Keratinocyte (primary cell): ENCODE data around the gene MCTS1. TPM values are rescaled to one million over a fixed set of nuclear protein-coding genes. Genes with fewer than 3 reads are reported as not detected.

ENCODE experiments used
- DNase-seq: peaks from one replicate; pipeline ENCODE4 v3.0.0-alpha.2; 2011; ENCODE audit warnings: low read depth, missing footprints, low spot score
- FAIRE-seq: peaks from 2 replicates; lab custom pipeline; 2011; peaks lifted over from hg19 to GRCh38; lab: Jason Lieb, UNC
- H2AFZ ChIP-seq: 2 replicates; pipeline ENCODE4 v1.6.0; 2012; ENCODE audit warnings: low read length, control low read depth, inconsistent platforms; ENCODE audit not compliant: control insufficient read depth
- H3K27ac ChIP-seq: 2 replicates; pipeline ENCODE4 v1.5.1; 2011; ENCODE audit warnings: low read length; ENCODE audit not compliant: control insufficient read depth, insufficient read depth
- H3K27me3 ChIP-seq: 3 replicates; pipeline ENCODE4 v1.6.0; 2011; ENCODE audit warnings: low read length; ENCODE audit not compliant: control insufficient read depth, insufficient read depth; ENCODE audit errors: extremely low read depth
- H3K36me3 ChIP-seq, 2 experiments: 2 replicates in 1 of 2; 3 replicates in 1 of 2; pipeline ENCODE4 v1.5.1; 2011; ENCODE audit warnings: low read length in 2 of 2, mild to moderate bottlenecking in 1 of 2; ENCODE audit not compliant: control insufficient read depth in 2 of 2, insufficient read depth in 2 of 2; ENCODE audit errors: extremely low read depth in 1 of 2
- H3K4me1 ChIP-seq: 3 replicates; pipeline ENCODE4 v1.5.1; 2011; ENCODE audit warnings: low read length; ENCODE audit not compliant: control insufficient read depth, insufficient read depth; ENCODE audit errors: extremely low read depth
- H3K4me2 ChIP-seq: 3 replicates; pipeline ENCODE4 v1.6.0; 2011; ENCODE audit warnings: low read depth, low read length; ENCODE audit not compliant: control insufficient read depth, insufficient read depth; ENCODE audit errors: extremely low read depth
- H3K4me3 ChIP-seq, 3 experiments: fragments of 200-600 bp in 1 of 3; sonication (generic) in 1 of 3; 2 replicates in 2 of 3; 3 replicates in 1 of 3; pipeline ENCODE4 v1.5.1; 2011 to 2016; ENCODE audit warnings: low read length in 3 of 3, mild to moderate bottlenecking in 3 of 3, control low read depth in 2 of 3, inconsistent platforms in 1 of 3, low read depth in 1 of 3, mixed read lengths in 1 of 3, mixed run types in 1 of 3, moderate library complexity in 1 of 3; ENCODE audit not compliant: control insufficient read depth in 2 of 3, insufficient read depth in 2 of 3; ENCODE audit errors: extremely low read depth in 1 of 3
- H3K79me2 ChIP-seq: 2 replicates; pipeline ENCODE4 v1.6.0; 2012; ENCODE audit warnings: low read length; ENCODE audit not compliant: control insufficient read depth, insufficient read depth
- H3K9ac ChIP-seq: 3 replicates; pipeline ENCODE4 v1.6.0; 2011; ENCODE audit warnings: low read length; ENCODE audit not compliant: control insufficient read depth, insufficient read depth; ENCODE audit errors: extremely low read depth
- H3K9me1 ChIP-seq: 3 replicates; pipeline ENCODE4 v1.6.0; 2011; ENCODE audit warnings: low read length; ENCODE audit not compliant: control insufficient read depth, insufficient read depth; ENCODE audit errors: extremely low read depth
- H3K9me3 ChIP-seq: 2 replicates; pipeline ENCODE4 v1.5.1; 2012; ENCODE audit warnings: low read depth, low read length; ENCODE audit not compliant: control insufficient read depth
- H4K20me1 ChIP-seq: 3 replicates; pipeline ENCODE4 v1.6.0; 2011; ENCODE audit warnings: low read length; ENCODE audit not compliant: control insufficient read depth, insufficient read depth; ENCODE audit errors: extremely low read depth
- CTCF ChIP-seq, 3 experiments: IDR thresholded peaks in 1 of 3; conservative IDR thresholded peaks in 1 of 3; optimal IDR thresholded peaks in 1 of 3; 2 replicates in 2 of 3; 3 replicates in 1 of 3; pipeline versions ENCODE3 to v1.5.1; 2011; ENCODE audit warnings: low read length in 3 of 3, mild to moderate bottlenecking in 3 of 3, moderate library complexity in 2 of 3, control low read depth in 1 of 3, inconsistent platforms in 1 of 3; ENCODE audit not compliant: insufficient read depth in 2 of 3; ENCODE audit errors: extremely low read depth in 1 of 3
- EZH2 ChIP-seq: IDR thresholded peaks from one replicate; pipeline ENCODE4 v1.6.1; 2012; ENCODE audit warnings: inconsistent platforms, mild to moderate bottlenecking, low read length, moderate library complexity
- dilution Hi-C: fragments of 300-500 bp; cut with MboI; formaldehyde crosslinking; loops from one replicate; pipeline ENCODE4 v1.7.0; 2020; ENCODE audit warnings: low sequenced_read_pairs; ENCODE audit not compliant: extremely low pct_ligation_motif_present
- polyA plus RNA-seq, 5 experiments: library from polyadenylated mRNA; depleted of rRNA in 3 of 5; stranded (reverse) in 3 of 5; stranded (forward) in 1 of 5; unstranded in 1 of 5; fragments of >200 nt; gene quantifications; 1 replicate in 1 of 5; 2 replicates in 3 of 5; 3 replicates in 1 of 5; pipeline versions ENCODE4 v1.2.1 to v1.2.3, GENCODE V29; 2011 to 2012; ENCODE audit warnings: missing spikeins in 2 of 5, low read depth in 1 of 5, low replicate concordance in 1 of 5

The MCTS1 gene
- polyA plus RNA-seq, 1 donor (not counting 4 experiments of a cell fraction or from before 2014, with no cell fraction given) = 97.7 TPM

GRCh38 chrX:120559804-120560203 is 44.1 kb upstream of the MCTS1 start:
- DNase-seq = no peak
- no peaks in the 10 kb centered on the region for H3K9me3 ChIP-seq
- H3K79me2 ChIP-seq = peaks cover 20% of the 10 kb centered on the region
- peak overlapping the region; percentile 66 for H2AFZ ChIP-seq
- no peaks in the 10 kb centered on the region for H4K20me1 ChIP-seq
- FAIRE-seq = no peak
- H3K9ac ChIP-seq = peak overlapping the region; percentile 86
- no peaks in the 10 kb centered on the region for H3K36me3 ChIP-seq
- no peaks in the 10 kb centered on the region for H3K27me3 ChIP-seq
- H3K9me1 ChIP-seq = no peaks in the 10 kb centered on the region
- H3K27ac ChIP-seq = peak overlapping the region; percentile 87
- peaks cover 5% of the 10 kb centered on the region for H3K4me1 ChIP-seq
- peak overlapping the region; percentile 57 to 83 (median 71) for H3K4me3 ChIP-seq
- dilution Hi-C loops = no loop called here
- TF ChIP-seq CTCF (optimal IDR thresholded peaks at IDR 0.05 in 1 of 3, IDR thresholded peaks at IDR 0.05 in 1 of 3, conservative IDR thresholded peaks at IDR 0.05 in 1 of 3; ENCODE audit: extremely low read depth in 1 of 3, insufficient read depth in 2 of 3, low read length in 3 of 3) (no peak), EZH2 (no peak)
- peak overlapping the region; percentile 87 for H3K4me2 ChIP-seq

- Histone ChIP-seq H3K9me3 (no peaks in the 10 kb centered on the region), H3K4me2 (peak overlapping the region; percentile 87), H3K27me3 (no peaks in the 10 kb centered on the region), H3K4me1 (peaks cover 5% of the 10 kb centered on the region), H4K20me1 (no peaks in the 10 kb centered on the region), H3K9me1 (no peaks in the 10 kb centered on the region), H3K36me3 (no peaks in the 10 kb centered on the region), H3K27ac (peak overlapping the region; percentile 87), H2AFZ (peak overlapping the region; percentile 66), H3K79me2 (peaks cover 20% of the 10 kb centered on the region), H3K4me3 (peak overlapping the region; percentile 57 to 83 (median 71)), H3K9ac (peak overlapping the region; percentile 86)
- dilution Hi-C loops = no loop called here
- FAIRE-seq (no peak), DNase-seq (no peak)
- TF ChIP-seq CTCF (optimal IDR thresholded peaks at IDR 0.05 in 1 of 3, IDR thresholded peaks at IDR 0.05 in 1 of 3, conservative IDR thresholded peaks at IDR 0.05 in 1 of 3; ENCODE audit: extremely low read depth in 1 of 3, insufficient read depth in 2 of 3, low read length in 3 of 3) = no peak
- no peak for TF ChIP-seq EZH2
Observed at GRCh38 chrX:120560405-120560841, 43.5 kb upstream of the MCTS1 start.
